ENCODE results near the gene FCER1G. TPM values are rescaled to one million over a fixed set of nuclear protein-coding genes. Genes with fewer than 3 reads are reported as not detected.

Gene FCER1G
- total RNA-seq, 1 experiment from 2014 or later = not detected

- Histone ChIP-seq H3K27me3 (ENCODE audit: insufficient read depth, low read depth) (no peaks in the 10 kb centered on the region), H3K36me3 (ENCODE audit: low read depth) (peaks cover 9% of the 10 kb centered on the region), H3K9me3 (ENCODE audit: insufficient read depth, low read depth) (no peaks in the 10 kb centered on the region), H3K4me3 (no peak overlapping the region), H4K20me1 (ENCODE audit: insufficient read depth) (no peaks in the 10 kb centered on the region), H3F3A (ENCODE audit: insufficient read depth, low read depth) (peaks cover 13% of the 10 kb centered on the region; the same call in 1 of the 2 replicates), H2AFZ (no peak overlapping the region), H3K4me1 (replicated peaks; ENCODE audit: insufficient read depth) (peaks cover 19% of the 10 kb centered on the region), H3K79me2 (ENCODE audit: low read depth) (peaks cover 22% of the 10 kb centered on the region), H3K27ac (no peak overlapping the region), H3K4me2 (no peak overlapping the region), H3K9me2 (ENCODE audit: insufficient read depth) (no peaks in the 10 kb centered on the region)
- TF ChIP-seq EZH2 (IDR thresholded peaks at IDR 0.05; ENCODE audit: low read depth) = no peak
- no peak for TF ChIP-seq CTCF (conservative IDR thresholded peaks at IDR 0.05)
- intact Hi-C loops (cut with micrococcal nuclease; ENCODE audit: unreplicated experiment) = no loop called here
- ChIA-PET CTCF (no interaction called here), POLR2A (ENCODE audit: unreplicated experiment) (no interaction called here)
- no TSS peak for BruUV-seq (replicated peaks)
- no peak for DNase-seq
Observed at GRCh38 chr1:161199506-161200139, 15.5 kb upstream of the FCER1G start.

GRCh38 chr1:161200421-161200991, 14.6 kb upstream of the FCER1G start:
- BruUV-seq (replicated peaks) = no TSS peak
- Histone ChIP-seq H3F3A (ENCODE audit: insufficient read depth, low read depth) (peaks cover 13% of the 10 kb centered on the region; the same call in 1 of the 2 replicates), H4K20me1 (ENCODE audit: insufficient read depth) (no peaks in the 10 kb centered on the region), H3K9me2 (ENCODE audit: insufficient read depth) (no peaks in the 10 kb centered on the region), H3K4me1 (replicated peaks; ENCODE audit: insufficient read depth) (peaks cover 19% of the 10 kb centered on the region), H3K9me3 (ENCODE audit: insufficient read depth, low read depth) (no peaks in the 10 kb centered on the region), H3K4me2 (no peak overlapping the region), H3K79me2 (ENCODE audit: low read depth) (peaks cover 29% of the 10 kb centered on the region), H3K36me3 (ENCODE audit: low read depth) (peaks cover 9% of the 10 kb centered on the region), H3K27ac (no peak overlapping the region), H2AFZ (no peak overlapping the region), H3K4me3 (no peak overlapping the region), H3K27me3 (ENCODE audit: insufficient read depth, low read depth) (no peaks in the 10 kb centered on the region)
- TF ChIP-seq EZH2 (IDR thresholded peaks at IDR 0.05; ENCODE audit: low read depth) = no peak
- no peak for TF ChIP-seq CTCF (conservative IDR thresholded peaks at IDR 0.05)
- intact Hi-C loops (cut with micrococcal nuclease; ENCODE audit: unreplicated experiment) = no loop called here
- POLR2A ChIA-PET (ENCODE audit: unreplicated experiment) = interaction anchor here (0.6 kb wide), 1 partner anchor 910 kb away, joined by 5 read pairs; no protein-coding TSS in a partner anchor
- no peak for DNase-seq
- CTCF ChIA-PET = interaction anchor here (0.6 kb wide), 1 partner anchor 179 kb away, joined by 6 read pairs; no protein-coding TSS in a partner anchor

- TF ChIP-seq EZH2 (IDR thresholded peaks at IDR 0.05; ENCODE audit: low read depth) (no peak), CTCF (conservative IDR thresholded peaks at IDR 0.05) (no peak)
- ChIA-PET POLR2A (ENCODE audit: unreplicated experiment) (interaction anchor here (0.6 kb wide), 2 partner anchors 84 to 911 kb away, joined by 4 to 5 read pairs; partner anchors contain the start of genes NIT1 and PFDN2), CTCF (interaction anchor here (0.6 to 1.6 kb wide), 3 partner anchors 24 to 173 kb away, joined by 3 to 8 read pairs (median 3); partner anchors contain the start of gene TOMM40L)
- peaks cover 29% of the 10 kb centered on the region for H3K79me2 ChIP-seq (ENCODE audit: low read depth)
- peaks cover 14% of the 10 kb centered on the region for H3K36me3 ChIP-seq (ENCODE audit: low read depth)
- H3K4me1 ChIP-seq (replicated peaks; ENCODE audit: insufficient read depth) = peaks cover 19% of the 10 kb centered on the region
- peak overlapping the region; percentile 90 for H2AFZ ChIP-seq
- H3K27ac ChIP-seq = peak overlapping the region; percentile 78; the same call in 1 of the 2 replicates
- no peak for DNase-seq
- H3K4me2 ChIP-seq = peak overlapping the region; percentile 79
- peaks cover 13% of the 10 kb centered on the region; the same call in 1 of the 2 replicates for H3F3A ChIP-seq (ENCODE audit: insufficient read depth, low read depth)
- H4K20me1 ChIP-seq (ENCODE audit: insufficient read depth) = no peaks in the 10 kb centered on the region
- no peaks in the 10 kb centered on the region for H3K27me3 ChIP-seq (ENCODE audit: insufficient read depth, low read depth)
- H3K9me2 ChIP-seq (ENCODE audit: insufficient read depth) = no peaks in the 10 kb centered on the region
- intact Hi-C loops (cut with micrococcal nuclease; ENCODE audit: unreplicated experiment) = no loop called here
- TSS peak; percentile 98 for BruUV-seq (replicated peaks)
- H3K9me3 ChIP-seq (ENCODE audit: insufficient read depth, low read depth) = no peaks in the 10 kb centered on the region
- peak overlapping the region; percentile 90 for H3K4me3 ChIP-seq
Observed at GRCh38 chr1:161200992-161201835, 13.9 kb upstream of the FCER1G start.

Measured in PC-9 (cell line).